ENCODE measurements around the gene TMPRSS6. TPM values are rescaled to one million over a fixed set of nuclear protein-coding genes. Genes with fewer than 3 reads are reported as not detected.

Gene TMPRSS6
- total RNA-seq, 1 experiment from 2014 or later: 0.39 TPM

DNA sequence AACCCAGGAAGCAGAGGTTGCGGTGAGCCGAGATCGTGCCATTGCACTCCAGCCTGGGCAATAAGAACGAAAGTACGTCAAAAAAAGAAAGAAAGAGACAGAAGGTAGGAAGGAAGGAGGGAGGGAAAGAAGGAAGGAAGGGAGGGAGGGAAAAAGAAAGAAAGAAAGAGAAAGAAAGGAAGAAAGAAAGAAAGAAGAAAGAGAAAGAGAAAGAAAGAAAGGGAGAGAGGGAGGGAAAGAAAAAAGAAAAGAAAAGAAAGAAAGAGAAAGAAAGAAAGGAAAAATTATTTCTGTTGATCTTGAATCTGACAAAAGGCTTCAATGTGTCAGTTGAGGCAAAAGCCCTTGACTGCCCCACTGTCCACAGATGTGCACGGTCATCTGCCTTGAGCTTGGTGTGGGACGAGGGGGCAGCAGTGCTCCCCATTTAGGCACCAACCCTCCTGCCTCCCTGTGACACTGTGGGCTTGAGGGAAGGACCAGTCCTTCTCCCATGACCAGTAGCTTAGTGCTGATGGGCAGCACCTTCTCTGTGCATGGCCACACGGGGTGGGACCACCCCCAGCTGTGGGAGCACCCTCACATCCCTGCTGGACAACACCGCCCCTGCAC is 33.6 kb downstream of the TMPRSS6 start:
- intact Hi-C loops (cut with micrococcal nuclease): no loop called here
- ATAC-seq: no peak
- Histone ChIP-seq H3K9me2 (ENCODE audit: insufficient read depth) (no peaks in the 10 kb centered on the region), H3K4me1 (ENCODE audit: control insufficient read depth in 1 of 2, insufficient read depth in 2 of 2, low read length in 2 of 2) (peaks cover 0 to 5% of the 10 kb centered on the region in 2 experiments; a peak in 2 of 4 replicates), H4K20me1 (ENCODE audit: insufficient read depth) (no peaks in the 10 kb centered on the region), H3K36me3 (ENCODE audit: control insufficient read depth in 1 of 2, insufficient read depth in 2 of 2, low read length in 2 of 2) (no peaks in the 10 kb centered on the region), H3K9me3 (ENCODE audit: control insufficient read depth in 1 of 2, insufficient read depth in 1 of 2, low read depth in 1 of 2, low read length in 2 of 2) (no peaks in the 10 kb centered on the region; a peak in 1 of 4 replicates), H2AFZ (ENCODE audit: low read depth, low read length, poor library complexity, severe bottlenecking) (no peak overlapping the region), H3K27ac (ENCODE audit: low read depth, low read length) (no peak overlapping the region), H3K9ac (ENCODE audit: low read length) (no peak overlapping the region), H3K79me2 (ENCODE audit: insufficient read depth, low read length) (no peaks in the 10 kb centered on the region), H3K4me2 (ENCODE audit: low read length) (no peak overlapping the region), H3K4me3 (replicated peaks in 1 of 2; ENCODE audit: low read depth in 1 of 2, low read length in 2 of 2) (no peak overlapping the region), H3K27me3 (ENCODE audit: insufficient read depth, low read length) (peaks cover 18% of the 10 kb centered on the region)
- CTCF ChIA-PET: interaction anchor here (1.6 kb wide), 1 partner anchor 124 kb away, joined by 5 read pairs; no protein-coding TSS in a partner anchor
- RAD21 ChIA-PET (ENCODE audit: low non-redundant PET in 1 of 2, low total read pairs in 2 of 2, uncharacterized antibody in 2 of 2, unreplicated experiment in 2 of 2): no interaction called here
- no peak for DNase-seq (ENCODE audit: low read depth, low spot score)
- POLR2A ChIA-PET: no interaction called here
- TF ChIP-seq POLR2A (IDR thresholded peaks at IDR 0.05; ENCODE audit: borderline replicate concordance, extremely low read depth, insufficient read depth, insufficient read length) (no peak), YY1 (IDR thresholded peaks at IDR 0.05; ENCODE audit: extremely low read depth, insufficient replicate concordance, low read depth, low read length) (no peak)
- no TSS peak for BruUV-seq (replicated peaks)

DNA sequence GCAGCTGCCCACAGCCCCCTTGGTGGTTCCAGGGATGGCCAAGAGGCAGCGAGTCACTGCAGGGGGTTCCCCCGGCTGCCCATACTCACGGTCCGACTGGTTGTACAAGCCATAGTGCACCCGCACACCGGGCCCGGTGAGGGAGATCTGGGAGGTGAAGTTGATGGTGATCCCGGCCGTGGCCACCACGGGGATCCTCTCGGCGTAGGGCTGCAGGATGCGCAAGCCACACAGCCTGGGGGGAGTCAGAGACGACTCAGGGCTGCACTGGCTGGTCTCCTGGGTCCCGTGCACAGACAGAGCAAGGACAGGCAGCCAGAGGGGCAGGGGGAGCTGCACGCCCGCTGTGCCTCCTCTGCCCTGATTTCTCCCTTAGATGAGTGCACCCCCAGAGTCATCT is 34.5 kb downstream of the TMPRSS6 start:
- no peak for TF ChIP-seq EZH2 (IDR thresholded peaks at IDR 0.05)
- TF ChIP-seq EGR1 (IDR thresholded peaks at IDR 0.05; ENCODE audit: low read depth): no peak
- TF ChIP-seq CEBPB (IDR thresholded peaks at IDR 0.05; ENCODE audit: low read depth): no peak
- TF ChIP-seq RAD21 (IDR thresholded peaks at IDR 0.05; ENCODE audit: low read depth): no peak
- no peak for TF ChIP-seq SP1 (IDR thresholded peaks at IDR 0.05; ENCODE audit: low read depth)
- TF ChIP-seq POLR2A (IDR thresholded peaks at IDR 0.05; ENCODE audit: borderline replicate concordance, extremely low read depth, insufficient read depth, insufficient read length): no peak
- TF ChIP-seq MAX (IDR thresholded peaks at IDR 0.05): no peak
- TF ChIP-seq CBX3 (IDR thresholded peaks at IDR 0.05; ENCODE audit: low read depth): no peak
- TF ChIP-seq SIN3A (IDR thresholded peaks at IDR 0.05; ENCODE audit: low read depth): no peak
- no peak for TF ChIP-seq POLR2AphosphoS5 (IDR thresholded peaks at IDR 0.05; ENCODE audit: low read depth, low read length)
- ChIA-PET CTCF (no interaction called here), RAD21 (ENCODE audit: low non-redundant PET in 1 of 2, low total read pairs in 2 of 2, uncharacterized antibody in 2 of 2, unreplicated experiment in 2 of 2) (no interaction called here), POLR2A (no interaction called here)
- no peak for DNase-seq (ENCODE audit: low read depth, low spot score)
- H3K9me3 ChIP-seq (ENCODE audit: control insufficient read depth in 1 of 2, insufficient read depth in 1 of 2, low read depth in 1 of 2, low read length in 2 of 2): no peaks in the 10 kb centered on the region; a peak in 1 of 4 replicates
- no peaks in the 10 kb centered on the region for H3K9me2 ChIP-seq (ENCODE audit: insufficient read depth)
- no peaks in the 10 kb centered on the region for H4K20me1 ChIP-seq (ENCODE audit: insufficient read depth)
- no peak overlapping the region for H2AFZ ChIP-seq (ENCODE audit: low read depth, low read length, poor library complexity, severe bottlenecking)
- no peaks in the 10 kb centered on the region for H3K79me2 ChIP-seq (ENCODE audit: insufficient read depth, low read length)
- ATAC-seq: no peak
- H3K36me3 ChIP-seq (ENCODE audit: control insufficient read depth in 1 of 2, insufficient read depth in 2 of 2, low read length in 2 of 2): no peaks in the 10 kb centered on the region
- no peak overlapping the region for H3K27ac ChIP-seq (ENCODE audit: low read depth, low read length)
- H3K4me2 ChIP-seq (ENCODE audit: low read length): no peak overlapping the region
- intact Hi-C loops (cut with micrococcal nuclease): no loop called here
- BruUV-seq (replicated peaks): no TSS peak
- no peak overlapping the region for H3K4me3 ChIP-seq (replicated peaks in 1 of 2; ENCODE audit: low read depth in 1 of 2, low read length in 2 of 2)
- peaks cover 0 to 5% of the 10 kb centered on the region in 2 experiments; a peak in 2 of 4 replicates for H3K4me1 ChIP-seq (ENCODE audit: control insufficient read depth in 1 of 2, insufficient read depth in 2 of 2, low read length in 2 of 2)
- H3K27me3 ChIP-seq (ENCODE audit: insufficient read depth, low read length): peaks cover 18% of the 10 kb centered on the region
- no peak overlapping the region for H3K9ac ChIP-seq (ENCODE audit: low read length)

Measured in HCT116 (cell line).